Nephron progenitor cell (in vitro differentiated cells): ENCODE data around the gene TSPEAR.

Experiments used
- DNase-seq: peaks from one replicate; pipeline ENCODE4 v3.0.0; 2021
- H3K27ac Mint-ChIP-seq: 2 replicates; pipeline ENCODE4 v1.8.0; 2021; ENCODE audit warnings: mild to moderate bottlenecking, moderate library complexity, mixed read lengths
- H3K27me3 Mint-ChIP-seq: 2 replicates; pipeline ENCODE4 v1.8.0; 2021; ENCODE audit warnings: mild to moderate bottlenecking, low read depth, mixed read lengths; ENCODE audit not compliant: poor library complexity
- H3K36me3 Mint-ChIP-seq: 2 replicates; pipeline ENCODE4 v1.8.0; 2021; ENCODE audit warnings: low read depth, mixed read lengths
- H3K4me1 Mint-ChIP-seq: 2 replicates; pipeline ENCODE4 v1.8.0; 2021; ENCODE audit warnings: mixed read lengths
- H3K4me3 Mint-ChIP-seq: 2 replicates; pipeline ENCODE4 v1.8.0; 2021; ENCODE audit warnings: mild to moderate bottlenecking, moderate library complexity, mixed read lengths
- H3K9me3 Mint-ChIP-seq: 2 replicates; pipeline ENCODE4 v1.8.0; 2021; ENCODE audit warnings: mild to moderate bottlenecking, moderate library complexity, mixed read lengths
- TF ChIP-seq, protein P1 (sequence below): fragments of 200-600 bp; sonication (generic); IDR thresholded peaks from 2 replicates; pipeline ENCODE4 v1.5.0; 2021; ENCODE audit warnings: antibody characterized with exemption

The TSPEAR gene

DNA sequence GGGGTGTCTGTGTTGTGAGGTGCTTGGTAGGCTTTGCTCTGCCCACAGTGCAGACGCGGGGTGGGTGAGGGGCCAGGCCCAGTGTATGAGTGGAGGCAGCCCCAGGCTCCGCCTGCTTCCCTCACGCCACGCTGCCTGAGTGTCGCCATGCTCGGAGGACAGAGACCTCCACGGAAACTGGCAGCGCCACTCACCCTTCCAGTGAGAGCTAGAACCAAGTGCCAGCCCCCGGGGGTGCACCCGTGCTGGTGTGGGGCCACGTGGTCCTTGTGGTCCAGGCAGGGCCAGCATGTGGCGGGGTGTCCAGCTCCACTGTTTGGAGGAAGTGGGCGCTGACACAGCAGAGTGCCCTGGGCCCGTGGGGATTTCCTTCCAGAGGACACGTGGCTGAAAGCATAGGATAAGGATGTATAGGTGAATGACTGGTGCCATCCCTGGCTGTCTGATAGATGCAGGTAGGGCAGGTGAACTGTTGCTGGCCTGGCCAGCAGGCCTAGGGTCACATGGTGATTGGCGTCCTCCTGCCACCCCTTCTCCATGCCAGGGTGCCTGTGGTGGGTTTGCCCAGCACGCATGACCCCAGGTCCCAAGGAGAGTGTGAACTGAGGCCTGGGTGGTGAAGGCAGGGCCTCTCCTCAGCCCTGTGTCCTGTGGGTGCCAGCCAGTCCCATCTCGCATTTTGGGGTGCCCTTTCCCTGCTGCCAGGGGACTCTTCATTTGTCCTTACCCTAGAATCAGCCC, 252.2 kb downstream of the TSPEAR start:
- DNase-seq = no peak
- H3K27me3 Mint-ChIP-seq = peaks cover 13% of the 10 kb centered on the region
- H3K4me1 Mint-ChIP-seq = peaks cover 24% of the 10 kb centered on the region
- H3K36me3 Mint-ChIP-seq = no peaks in the 10 kb centered on the region
- no peak overlapping the region for H3K27ac Mint-ChIP-seq
- TF ChIP-seq, protein P1, sequence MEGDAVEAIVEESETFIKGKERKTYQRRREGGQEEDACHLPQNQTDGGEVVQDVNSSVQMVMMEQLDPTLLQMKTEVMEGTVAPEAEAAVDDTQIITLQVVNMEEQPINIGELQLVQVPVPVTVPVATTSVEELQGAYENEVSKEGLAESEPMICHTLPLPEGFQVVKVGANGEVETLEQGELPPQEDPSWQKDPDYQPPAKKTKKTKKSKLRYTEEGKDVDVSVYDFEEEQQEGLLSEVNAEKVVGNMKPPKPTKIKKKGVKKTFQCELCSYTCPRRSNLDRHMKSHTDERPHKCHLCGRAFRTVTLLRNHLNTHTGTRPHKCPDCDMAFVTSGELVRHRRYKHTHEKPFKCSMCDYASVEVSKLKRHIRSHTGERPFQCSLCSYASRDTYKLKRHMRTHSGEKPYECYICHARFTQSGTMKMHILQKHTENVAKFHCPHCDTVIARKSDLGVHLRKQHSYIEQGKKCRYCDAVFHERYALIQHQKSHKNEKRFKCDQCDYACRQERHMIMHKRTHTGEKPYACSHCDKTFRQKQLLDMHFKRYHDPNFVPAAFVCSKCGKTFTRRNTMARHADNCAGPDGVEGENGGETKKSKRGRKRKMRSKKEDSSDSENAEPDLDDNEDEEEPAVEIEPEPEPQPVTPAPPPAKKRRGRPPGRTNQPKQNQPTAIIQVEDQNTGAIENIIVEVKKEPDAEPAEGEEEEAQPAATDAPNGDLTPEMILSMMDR = no peak
- peaks cover 6% of the 10 kb centered on the region for H3K9me3 Mint-ChIP-seq
- no peak overlapping the region for H3K4me3 Mint-ChIP-seq

GRCh38 chr21:44456915-44457736, 254.2 kb downstream of the TSPEAR start:
- H3K27ac Mint-ChIP-seq = no peak overlapping the region
- DNase-seq = no peak
- H3K36me3 Mint-ChIP-seq = no peaks in the 10 kb centered on the region
- peaks cover 31% of the 10 kb centered on the region for H3K27me3 Mint-ChIP-seq
- H3K4me3 Mint-ChIP-seq = peak overlapping the region; percentile 74
- TF ChIP-seq, protein P1 = no peak
- H3K4me1 Mint-ChIP-seq = peaks cover 12% of the 10 kb centered on the region
- H3K9me3 Mint-ChIP-seq = peaks cover 26% of the 10 kb centered on the region

- Mint-ChIP-seq H3K4me1 (peaks cover 5% of the 10 kb centered on the region), H3K36me3 (no peaks in the 10 kb centered on the region)
- no peak for DNase-seq
Observed at GRCh38 chr21:44456214-44456914, 255.0 kb downstream of the TSPEAR start.

GRCh38 chr21:44455524-44456213, 255.7 kb downstream of the TSPEAR start:
- H3K27me3 Mint-ChIP-seq = peaks cover 44% of the 10 kb centered on the region
- no peak overlapping the region for H3K27ac Mint-ChIP-seq
- H3K4me1 Mint-ChIP-seq = peaks cover 7% of the 10 kb centered on the region
- peak; percentile 52 for DNase-seq
- peak overlapping the region; percentile 79 for H3K4me3 Mint-ChIP-seq
- H3K9me3 Mint-ChIP-seq = peaks cover 33% of the 10 kb centered on the region
- TF ChIP-seq, protein P1 = no peak
- H3K36me3 Mint-ChIP-seq = no peaks in the 10 kb centered on the region

More at GRCh38 chr21:44456214-44456914, 255.0 kb downstream of the TSPEAR start:
- TF ChIP-seq, protein P1 = no peak
- H3K27ac Mint-ChIP-seq = no peak overlapping the region
- peaks cover 33% of the 10 kb centered on the region for H3K9me3 Mint-ChIP-seq
- H3K4me3 Mint-ChIP-seq = peak overlapping the region; percentile 74
- peaks cover 39% of the 10 kb centered on the region for H3K27me3 Mint-ChIP-seq

DNA sequence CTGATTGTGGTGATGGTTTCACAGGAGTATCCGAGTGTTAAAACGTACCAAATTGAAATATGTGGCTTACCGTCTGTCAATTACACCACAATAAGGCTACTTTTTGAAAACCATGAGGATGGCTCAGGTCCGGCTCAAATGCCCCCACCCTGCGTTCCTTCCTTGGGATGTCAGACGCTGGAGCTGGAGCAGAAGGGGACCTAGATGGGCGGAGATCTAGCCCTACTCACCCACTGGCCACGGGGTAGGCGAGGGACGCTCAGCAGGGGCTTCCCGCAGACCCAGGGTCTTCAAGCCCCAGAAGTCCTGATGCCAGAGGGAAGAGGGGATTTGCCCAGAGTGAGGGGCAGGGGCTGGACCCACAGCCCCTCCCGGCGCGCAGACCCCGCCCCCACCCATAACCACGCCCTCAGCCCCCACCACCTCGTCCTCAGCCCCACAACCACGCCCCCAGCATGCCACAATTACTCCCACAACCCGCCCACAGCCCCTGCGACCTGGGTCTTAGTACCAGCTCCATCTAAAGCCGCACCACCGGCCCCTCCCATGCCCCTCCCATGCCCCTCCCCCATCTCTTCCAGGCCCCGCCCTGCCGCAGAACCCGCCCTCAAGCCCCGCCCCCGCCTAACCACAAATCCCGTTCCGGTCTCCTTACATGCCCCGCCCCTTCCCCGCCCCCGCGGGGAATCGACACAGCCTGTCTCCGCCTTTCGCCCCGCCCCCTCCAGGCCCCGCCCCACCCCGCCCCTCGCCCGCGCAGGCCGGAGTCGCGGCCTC, 256.4 kb downstream of the TSPEAR start, which contains the start of gene LRRC3:
Gene LRRC3, plus strand, starts transcription at position 764 of the 777 bp plus-strand sequence. CDS start 1,135 bp downstream, outside the sequence.
- Mint-ChIP-seq H3K4me3 (peak within 1 kb of the TSS; percentile 79), H3K36me3 (no peaks in the 10 kb centered on the region), H3K27me3 (peaks cover 44% of the 10 kb centered on the region), H3K9me3 (peaks cover 33% of the 10 kb centered on the region), H3K4me1 (peaks cover 11% of the 10 kb centered on the region), H3K27ac (no peak within 1 kb of the TSS)
- DNase-seq = peak; percentile 97
- TF ChIP-seq, protein P1 = no peak
